GM12892 (cell line): Measurements from ENCODE around the gene HLA-DMA.

ENCODE experiments used
- POLR2A ChIP-seq: IDR thresholded peaks from 2 replicates; pipeline ENCODE4 v1.6.1; 2011; ENCODE audit warnings: low read depth, low read length, control low read depth
- POLR2AphosphoS5 ChIP-seq: IDR thresholded peaks from 2 replicates; pipeline ENCODE4 v1.6.1; 2011; ENCODE audit warnings: low read depth, low read length, control low read depth
- TAF1 ChIP-seq: IDR thresholded peaks from 2 replicates; pipeline ENCODE4 v1.6.1; 2011; ENCODE audit warnings: low read depth, mild to moderate bottlenecking, control low read depth, low read length, borderline replicate concordance

DNA sequence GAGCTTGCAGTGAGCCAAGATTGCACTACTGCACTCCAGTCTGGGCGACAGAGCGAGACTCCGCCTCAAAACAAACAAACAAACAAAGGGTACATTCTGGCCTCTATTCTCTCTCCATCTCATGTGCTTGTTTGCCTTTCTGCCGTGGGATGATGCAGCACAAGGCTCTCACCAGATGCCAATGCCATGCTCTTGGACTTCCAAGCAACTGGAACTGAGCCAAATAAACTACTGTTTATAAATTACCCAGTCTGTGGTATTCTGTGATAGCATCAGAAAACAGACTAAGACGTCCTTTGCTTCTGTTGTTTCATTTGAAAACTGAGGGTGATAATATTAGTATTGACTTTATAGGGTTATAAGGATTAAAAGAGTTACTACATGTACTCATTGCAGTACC, 11.9 kb upstream of the HLA-DMA start:
- TF ChIP-seq POLR2AphosphoS5 (no peak), POLR2A (no peak), TAF1 (no peak)
